CD1c-positive myeloid dendritic cell (primary cell): ENCODE measurements around the gene PIP4K2A.
"Not testable (repeated sequence)": the region's sequence is repeated elsewhere in the genome, so short reads cannot be mapped to it uniquely, and the experiment has no call there.

ENCODE experiments used
- DNase-seq: peaks from one replicate; pipeline ENCODE4 v3.0.0-alpha.2; 2016; ENCODE audit errors: extremely low spot score

Gene PIP4K2A

GRCh38 chr10:22515009-22515408 lies 199.4 kb downstream of the PIP4K2A start:
- no peak for DNase-seq

GRCh38 chr10:22514414-22514758 lies 200.0 kb downstream of the PIP4K2A start:
- not testable (repeated sequence) for DNase-seq

DNA sequence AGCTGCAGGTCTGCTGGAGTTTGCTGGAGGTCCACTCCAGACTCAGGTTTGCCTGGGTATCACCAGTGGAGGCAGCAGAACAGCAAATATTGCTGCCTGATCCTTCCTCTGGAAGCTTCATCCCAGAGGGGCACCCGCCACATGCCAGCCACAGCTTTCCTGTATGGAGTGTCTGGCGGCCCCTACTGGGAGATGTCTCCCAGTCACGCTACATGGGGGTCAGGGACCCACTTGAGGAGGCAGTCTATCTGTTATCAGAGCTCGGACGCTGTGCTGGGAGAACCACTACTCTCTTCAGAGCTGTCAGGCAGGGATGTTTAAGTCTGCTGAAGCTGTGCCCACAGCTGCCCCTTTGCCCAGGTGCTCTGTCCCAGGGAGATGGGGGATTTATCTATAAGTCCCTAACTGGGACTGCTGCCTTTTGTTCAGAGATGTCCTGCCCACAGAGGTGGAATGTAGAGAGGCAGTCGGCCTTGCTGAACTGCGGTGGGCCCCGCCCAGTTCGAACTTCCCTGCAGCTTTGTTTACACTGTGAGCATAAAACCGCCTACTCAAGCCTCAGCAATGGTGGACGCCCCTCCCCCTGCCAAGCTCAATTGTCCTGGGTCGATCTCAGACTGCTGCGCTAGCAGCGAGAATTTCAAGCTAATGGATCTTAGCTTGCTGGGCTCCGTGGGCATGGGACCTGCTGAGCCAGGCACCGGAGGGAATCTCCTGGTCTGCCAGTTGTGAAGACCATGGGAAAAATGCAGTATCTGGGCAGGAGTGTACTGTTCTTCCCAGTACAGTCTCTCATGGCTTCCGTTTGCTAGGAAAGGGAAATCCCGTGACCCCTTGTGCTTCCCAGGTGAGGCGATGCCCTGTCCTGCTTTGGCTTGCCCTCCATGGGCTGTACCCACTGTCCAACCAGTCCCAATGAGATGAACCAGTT lies 200.6 kb downstream of the PIP4K2A start:
- not testable (repeated sequence) for DNase-seq

DNA sequence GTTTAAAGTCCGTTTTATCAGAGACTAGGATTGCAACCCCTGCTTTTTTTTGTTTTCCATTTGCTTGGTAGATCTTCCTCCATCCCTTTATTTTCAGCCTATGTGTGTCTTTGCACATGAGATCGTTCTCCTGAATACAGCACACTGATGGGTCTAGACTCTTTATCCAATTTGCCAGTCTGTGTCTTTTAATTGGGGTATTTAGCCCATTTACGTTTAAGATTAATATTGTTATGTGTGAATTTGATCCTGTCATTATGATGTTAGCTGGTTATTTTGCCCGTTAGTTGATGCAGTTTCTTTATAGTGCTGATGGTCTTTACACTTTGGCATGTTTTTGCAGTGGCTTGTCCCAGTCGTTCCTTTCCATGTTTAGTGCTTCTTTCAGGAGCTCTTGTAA lies 202.4 kb downstream of the PIP4K2A start:
- DNase-seq, result not testable (repeated sequence)

DNA sequence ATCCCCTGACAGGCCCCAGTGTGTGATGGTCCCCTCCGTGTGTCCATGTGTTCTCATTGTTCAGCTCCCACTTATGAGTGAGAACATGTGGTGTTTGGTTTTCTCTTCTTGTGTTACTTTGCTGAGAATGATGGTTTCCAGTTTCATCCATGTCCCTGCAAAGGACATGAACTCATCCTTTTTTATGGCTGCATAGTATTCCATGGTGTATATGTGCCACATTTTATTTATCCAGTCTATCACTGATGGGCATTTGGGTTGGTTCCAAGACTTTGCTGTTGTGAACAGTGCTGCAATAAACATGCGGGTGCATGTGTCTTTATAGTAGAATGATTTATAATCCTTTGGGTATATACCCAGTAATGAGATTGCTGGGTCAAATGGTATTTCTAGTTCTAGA lies 206.2 kb downstream of the PIP4K2A start:
- not testable (repeated sequence) for DNase-seq

- DNase-seq, result peak; percentile 65
These were observed 208.3 kb downstream of the PIP4K2A start for GRCh38 chr10:22505911-22506685.

DNA sequence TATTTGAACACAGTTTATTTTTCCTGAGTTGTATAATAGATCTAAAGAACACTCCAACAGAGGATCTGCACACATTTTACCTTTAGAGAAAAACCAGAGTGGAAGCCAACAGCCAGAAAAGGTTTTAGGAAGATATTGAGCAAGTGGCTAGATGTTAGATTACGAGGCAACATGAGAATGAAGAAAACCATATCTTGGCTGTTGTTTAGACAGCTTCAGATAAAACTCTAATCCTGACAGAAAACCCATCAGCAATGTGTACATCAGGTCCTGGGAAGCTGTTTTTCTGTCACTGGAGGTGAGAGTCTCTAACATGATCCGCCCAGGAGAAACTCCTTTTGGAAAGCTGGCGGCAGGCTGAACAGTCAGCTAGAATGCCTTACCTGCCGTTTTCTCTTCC lies 209.6 kb downstream of the PIP4K2A start:
- DNase-seq, result no peak

DNA sequence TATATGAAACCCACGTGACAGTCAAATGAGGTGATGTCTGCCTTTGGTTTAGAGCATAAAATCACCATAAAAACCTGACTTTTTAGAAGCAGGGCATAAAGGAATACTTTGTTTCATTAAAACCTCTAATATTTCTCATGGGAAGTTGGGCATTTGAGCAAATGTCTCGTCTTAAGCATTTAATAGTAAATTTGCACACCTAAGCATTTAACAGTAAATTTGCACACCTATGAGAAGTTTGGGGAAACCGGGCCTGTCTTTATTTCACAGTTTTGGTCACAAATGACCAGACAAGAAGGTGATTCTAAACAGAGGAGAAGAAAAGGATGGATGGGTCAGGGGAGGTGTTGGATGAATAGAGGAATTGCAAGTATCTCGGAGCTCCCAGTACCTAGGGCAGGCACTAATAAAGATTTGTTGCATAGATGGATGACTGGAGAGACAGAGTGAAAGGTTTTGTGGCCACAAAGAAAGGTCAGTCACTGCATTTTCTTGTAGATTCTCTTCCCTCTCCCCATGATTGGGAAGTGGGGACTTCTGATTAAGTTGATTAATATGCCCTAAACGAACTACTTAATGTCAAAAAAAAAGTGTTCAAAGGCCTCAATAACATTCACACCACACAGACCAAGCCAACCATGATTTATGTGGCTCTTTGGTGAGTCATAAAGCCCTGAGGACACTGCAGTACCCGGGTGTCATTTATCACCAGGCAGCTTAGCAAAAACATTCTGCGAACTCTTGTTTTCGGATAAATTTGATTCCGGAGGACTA lies 210.9 kb downstream of the PIP4K2A start:
- DNase-seq, result no peak

GRCh38 chr10:22501863-22502262 lies 212.5 kb downstream of the PIP4K2A start:
- DNase-seq, result no peak

GRCh38 chr10:22501413-22501812 lies 213.0 kb downstream of the PIP4K2A start:
- no peak for DNase-seq

DNA sequence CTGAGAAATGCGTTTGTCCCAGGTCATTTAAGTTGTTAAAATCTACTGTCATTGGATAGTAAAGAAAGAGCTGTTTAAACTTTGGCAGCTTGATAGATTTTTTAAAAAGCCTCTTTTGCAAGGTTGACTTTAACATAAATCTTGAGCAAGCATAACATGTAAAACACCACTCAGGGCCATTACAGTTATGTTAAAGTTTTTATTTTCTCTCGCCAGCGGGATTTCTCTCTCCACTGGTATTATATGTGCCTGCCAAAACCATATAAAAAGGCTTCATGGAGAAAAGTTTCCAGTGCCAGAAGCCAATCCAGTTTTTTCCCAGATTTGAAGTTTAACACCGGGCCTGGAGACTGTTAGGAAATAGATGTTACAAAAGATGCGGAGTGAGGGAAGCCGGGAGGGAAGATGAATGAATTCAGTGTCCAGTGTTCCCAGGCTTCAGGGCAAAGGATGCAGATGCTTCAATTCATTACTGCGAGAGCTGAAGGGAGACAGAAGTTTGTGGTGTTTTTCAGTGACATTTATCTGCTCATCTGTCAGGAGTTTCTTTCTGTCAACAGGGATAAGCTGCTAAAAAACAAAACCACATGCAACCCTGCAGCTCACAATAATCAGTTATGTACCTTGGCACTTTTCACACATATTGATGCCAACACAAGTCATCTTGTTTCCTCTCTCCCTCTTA lies 213.6 kb downstream of the PIP4K2A start:
- DNase-seq, result no peak

DNA sequence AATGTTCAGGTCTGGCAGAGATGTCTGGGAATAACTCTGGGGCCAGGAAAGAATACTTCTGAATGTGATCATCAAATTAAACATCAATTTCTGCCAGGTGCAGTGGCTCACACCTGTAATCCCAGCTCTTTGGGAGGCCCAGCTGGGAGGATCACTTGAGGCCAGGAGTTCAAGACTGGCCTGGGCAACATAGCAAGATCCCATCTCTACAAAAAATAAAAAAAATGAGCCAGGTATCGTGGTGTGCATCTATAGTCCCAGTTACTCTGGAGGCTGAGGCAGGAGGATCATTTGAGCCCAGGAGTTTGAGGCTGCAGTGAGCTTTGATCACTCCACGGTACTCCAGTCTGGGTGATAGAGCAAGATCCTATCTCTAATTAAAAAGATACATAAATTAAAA lies 214.4 kb downstream of the PIP4K2A start:
- not testable (repeated sequence) for DNase-seq

- DNase-seq, result no peak
These were observed 219.0 kb downstream of the PIP4K2A start for GRCh38 chr10:22495396-22495795.

GRCh38 chr10:22494007-22494406 lies 220.4 kb downstream of the PIP4K2A start:
- DNase-seq, result no peak

GRCh38 chr10:22491931-22492615 lies 222.3 kb downstream of the PIP4K2A start:
- DNase-seq, result peak; percentile 10

GRCh38 chr10:22491480-22491879 lies 222.9 kb downstream of the PIP4K2A start:
- no peak for DNase-seq

DNA sequence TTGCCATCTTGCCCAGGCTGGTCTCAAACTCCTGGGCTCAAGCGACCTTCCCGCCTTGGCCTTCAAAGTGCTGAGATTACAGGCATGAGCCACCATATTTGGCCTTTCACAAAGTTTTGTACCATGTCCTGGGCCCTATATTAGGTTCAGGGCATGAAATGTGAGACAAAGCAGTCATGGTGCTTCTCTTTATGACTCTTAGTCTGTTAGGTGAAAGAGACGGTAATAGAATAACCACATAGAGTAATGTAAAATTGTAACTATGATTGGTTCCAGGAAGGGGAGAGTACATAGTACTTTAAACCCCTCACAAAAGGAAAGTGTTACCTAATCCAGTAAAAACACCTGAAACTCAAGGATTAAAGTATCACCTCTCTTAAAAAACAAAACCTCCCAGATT lies 224.4 kb downstream of the PIP4K2A start:
- no peak for DNase-seq

GRCh38 chr10:22489467-22489866 lies 224.9 kb downstream of the PIP4K2A start:
- DNase-seq, result peak; percentile 68

DNA sequence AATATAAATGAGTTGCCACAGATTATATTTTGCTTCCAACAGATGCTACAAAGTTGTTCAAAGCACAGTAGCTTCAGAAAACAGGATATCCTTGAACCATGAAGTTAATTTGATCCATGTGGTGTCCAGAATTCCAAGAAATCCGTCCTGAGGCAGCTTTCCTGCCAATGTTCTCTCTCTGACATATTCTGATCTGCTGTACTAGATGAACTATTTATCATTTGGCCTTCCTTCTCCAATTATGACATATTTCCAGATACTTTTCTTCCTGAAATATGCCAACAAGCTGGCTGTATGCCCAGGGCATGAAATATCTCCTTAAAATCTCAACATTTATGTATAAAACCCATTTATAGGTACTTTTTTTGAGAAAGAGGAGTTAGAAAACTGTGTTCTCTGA lies 227.9 kb downstream of the PIP4K2A start:
- DNase-seq, result no peak
